Naive B cell (primary cell): ENCODE measurements around the gene ITSN2. TPM values are rescaled to one million over a fixed set of nuclear protein-coding genes. Genes with fewer than 3 reads are reported as not detected.

Experiments used
- ATAC-seq, 2 donors: fragments of 150-1000 bp; cut with Tn5 transposase; 2 replicates each; pipeline ENCODE4 v1.10.0; 2021; ENCODE audit warnings: low read depth in 2 of 2, mild to moderate bottlenecking in 2 of 2, moderate library complexity in 2 of 2
- DNase-seq: peaks from one replicate; pipeline ENCODE4 v3.0.0; 2022
- H3K27ac Mint-ChIP-seq, 6 donors: one replicate each; pipeline ENCODE4 v1.8.0; 2020 to 2022; ENCODE audit warnings: mild to moderate bottlenecking in 6 of 6, mixed read lengths in 6 of 6, moderate library complexity in 5 of 6, inconsistent platforms in 2 of 6
- H3K27me3 Mint-ChIP-seq, 3 donors: one replicate each; pipeline ENCODE4 v1.8.0; 2021 to 2022; ENCODE audit warnings: mixed read lengths in 3 of 3, mild to moderate bottlenecking in 1 of 3
- H3K36me3 Mint-ChIP-seq, 2 donors: one replicate each; pipeline ENCODE4 v1.8.0; 2020 to 2022; ENCODE audit warnings: mixed read lengths in 2 of 2, inconsistent platforms in 1 of 2, mild to moderate bottlenecking in 1 of 2
- H3K4me1 Mint-ChIP-seq, 3 donors: one replicate each; pipeline ENCODE4 v1.8.0; 2020 to 2022; ENCODE audit warnings: mixed read lengths in 3 of 3, inconsistent platforms in 1 of 3, mild to moderate bottlenecking in 1 of 3, moderate library complexity in 1 of 3
- H3K4me3 Mint-ChIP-seq, 8 donors: one replicate each; pipeline ENCODE4 v1.8.0; 2020 to 2022; ENCODE audit warnings: mild to moderate bottlenecking in 8 of 8, mixed read lengths in 8 of 8, moderate library complexity in 8 of 8, inconsistent platforms in 2 of 8
- H3K9me3 Mint-ChIP-seq, 7 donors: one replicate each; pipeline ENCODE4 v1.8.0; 2020 to 2022; ENCODE audit warnings: mixed read lengths in 7 of 7, mild to moderate bottlenecking in 5 of 7, inconsistent platforms in 2 of 7, moderate library complexity in 1 of 7
- polyA plus RNA-seq, 6 donors: library from polyadenylated mRNA; unstranded; fragments of 300-500 nt; fragmentation: Illumina TruSeq; gene quantifications; one replicate each; pipeline ENCODE4 v1.2.3, GENCODE V29; 2021; ENCODE audit warnings: low read depth in 6 of 6

ITSN2 gene
- polyA plus RNA-seq, 6 donors from 2014 or later, result 57.8 to 163 (median 113) TPM

- peaks cover 7 to 12% of the 10 kb centered on the region in 2 donors for H3K36me3 Mint-ChIP-seq
- no peak overlapping the region for H3K27ac Mint-ChIP-seq
- H3K4me1 Mint-ChIP-seq, result no peaks in the 10 kb centered on the region
- H3K4me3 Mint-ChIP-seq, result no peak overlapping the region
- H3K9me3 Mint-ChIP-seq, result peaks cover 0 to 8% (median 0%) of the 10 kb centered on the region in 7 donors
- no peaks in the 10 kb centered on the region for H3K27me3 Mint-ChIP-seq
- ATAC-seq (no peak), DNase-seq (no peak)
These were observed 176.8 kb downstream of the ITSN2 start for GRCh38 chr2:24183366-24184069.

GRCh38 chr2:24182507-24182906 lies 177.8 kb downstream of the ITSN2 start:
- Mint-ChIP-seq H3K27ac (no peak overlapping the region), H3K36me3 (peaks cover 2 to 4% of the 10 kb centered on the region in 2 donors), H3K4me3 (no peak overlapping the region), H3K9me3 (peaks cover 0 to 4% (median 0%) of the 10 kb centered on the region in 7 donors), H3K27me3 (no peaks in the 10 kb centered on the region), H3K4me1 (no peaks in the 10 kb centered on the region)
- ATAC-seq, result no peak
- no peak for DNase-seq

DNA sequence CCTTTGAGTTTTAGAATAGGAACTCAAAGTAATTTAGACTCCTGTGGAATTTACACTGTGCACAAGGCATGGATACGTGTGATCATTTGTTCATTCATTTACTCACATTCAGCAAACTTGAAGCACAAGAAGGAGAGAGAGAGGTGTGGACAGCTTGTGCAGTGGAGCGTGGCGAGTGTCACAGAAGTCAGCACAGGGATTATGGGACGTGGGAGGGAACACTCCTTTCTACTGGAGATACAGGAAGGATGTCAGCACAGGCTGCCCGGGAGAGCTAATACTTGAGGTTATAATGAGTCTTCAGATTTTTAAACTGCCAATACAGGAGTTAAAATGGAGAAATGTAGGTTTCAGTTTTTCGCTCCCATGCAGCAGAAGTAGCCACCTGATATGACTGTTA lies 178.5 kb downstream of the ITSN2 start:
- H3K36me3 Mint-ChIP-seq, result no peaks in the 10 kb centered on the region
- no peak overlapping the region for H3K4me3 Mint-ChIP-seq
- no peak for ATAC-seq

DNA sequence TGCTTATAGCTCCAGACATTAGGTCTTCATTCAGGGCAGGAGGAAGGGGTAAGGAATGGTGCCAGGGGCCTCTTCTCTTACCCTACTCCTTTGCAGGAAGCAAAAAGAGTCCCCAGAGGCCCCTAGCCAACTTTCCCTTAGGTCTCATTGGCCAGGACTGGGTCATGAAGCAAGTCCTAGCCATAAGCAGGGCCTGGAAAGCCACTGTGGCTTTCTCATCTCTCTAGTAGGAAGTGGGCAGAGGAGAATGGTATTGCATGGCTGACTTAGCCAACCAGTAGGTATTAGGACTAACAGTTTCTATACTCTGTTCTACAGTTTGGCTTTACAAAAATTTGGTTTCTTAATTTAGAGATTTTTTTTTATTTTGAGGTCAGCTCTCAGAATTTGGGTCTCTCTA lies 180.7 kb downstream of the ITSN2 start:
- ATAC-seq, result no peak
- Mint-ChIP-seq H3K4me3 (no peak overlapping the region), H3K4me1 (no peaks in the 10 kb centered on the region), H3K27ac (peak overlapping the region in 1 of 6 donors; percentile 43), H3K27me3 (no peaks in the 10 kb centered on the region), H3K9me3 (no peaks in the 10 kb centered on the region), H3K36me3 (no peaks in the 10 kb centered on the region)
- no peak for DNase-seq

More for the DNA sequence above, 178.5 kb downstream of the ITSN2 start:
- no peaks in the 10 kb centered on the region for H3K4me1 Mint-ChIP-seq
- H3K27ac Mint-ChIP-seq, result no peak overlapping the region
- no peaks in the 10 kb centered on the region for H3K27me3 Mint-ChIP-seq
- DNase-seq, result no peak
- H3K9me3 Mint-ChIP-seq, result no peaks in the 10 kb centered on the region

DNA sequence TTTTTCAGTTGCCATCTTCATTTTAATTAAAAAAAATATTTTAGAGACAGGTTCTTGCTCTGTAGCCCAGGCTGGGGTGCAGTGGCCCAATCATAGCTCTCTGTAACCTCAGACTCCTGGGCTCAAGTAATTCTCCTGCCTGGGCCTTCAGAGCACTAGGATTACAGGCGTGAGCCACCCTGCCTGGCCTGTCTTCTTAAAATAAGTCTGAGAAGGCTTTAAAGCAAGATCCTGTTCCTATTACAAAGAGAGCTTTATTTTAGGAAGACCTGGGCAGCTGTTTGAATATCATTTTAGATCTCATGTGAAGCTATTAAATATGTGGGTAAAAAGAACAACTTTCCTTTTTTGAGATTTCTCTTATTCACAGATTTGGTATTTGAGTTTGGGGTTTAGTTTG lies 184.0 kb downstream of the ITSN2 start:
- Mint-ChIP-seq H3K9me3 (peaks cover 2 to 13% (median 5%) of the 10 kb centered on the region in 7 donors), H3K36me3 (peaks cover 0 to 8% of the 10 kb centered on the region in 2 donors), H3K4me3 (no peak overlapping the region), H3K27me3 (peaks cover 6 to 9% (median 7%) of the 10 kb centered on the region in 3 donors), H3K4me1 (no peaks in the 10 kb centered on the region), H3K27ac (no peak overlapping the region)
- DNase-seq, result no peak
- no peak for ATAC-seq

DNA sequence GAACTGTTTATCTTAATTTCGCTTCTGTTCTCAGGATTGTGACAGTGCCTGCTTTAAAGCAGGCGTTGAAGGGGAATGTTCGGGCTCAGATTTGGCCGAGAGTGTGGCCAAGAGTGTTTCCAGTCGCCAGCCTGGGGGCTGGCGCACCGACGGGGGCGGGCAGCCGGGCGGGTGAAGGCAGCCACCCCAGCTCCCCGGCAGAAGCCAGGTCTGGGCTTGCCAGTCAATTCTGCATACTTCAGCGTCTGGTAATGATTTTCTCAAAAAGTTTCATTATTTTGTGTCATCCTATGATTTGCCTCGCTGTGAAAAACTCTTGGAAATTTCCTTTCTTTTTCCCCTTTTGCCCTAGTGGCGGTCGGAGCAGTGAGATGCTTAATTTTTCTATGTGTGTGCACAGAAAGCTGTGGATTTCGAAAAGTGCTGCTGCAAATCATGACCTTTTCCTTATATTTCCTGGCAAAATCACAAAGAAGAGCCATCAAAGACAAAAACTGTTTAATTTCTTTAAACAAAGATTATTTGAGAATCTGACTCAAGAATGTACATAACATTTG lies 184.6 kb downstream of the ITSN2 start:
- no peak overlapping the region for H3K27ac Mint-ChIP-seq
- DNase-seq (no peak), ATAC-seq (no peak)
- no peak overlapping the region for H3K4me3 Mint-ChIP-seq
- H3K9me3 Mint-ChIP-seq, result peaks cover 2 to 13% (median 5%) of the 10 kb centered on the region in 7 donors
- H3K4me1 Mint-ChIP-seq, result no peaks in the 10 kb centered on the region
- H3K27me3 Mint-ChIP-seq, result peaks cover 6 to 9% (median 7%) of the 10 kb centered on the region in 3 donors
- peaks cover 0 to 8% of the 10 kb centered on the region in 2 donors for H3K36me3 Mint-ChIP-seq

DNA sequence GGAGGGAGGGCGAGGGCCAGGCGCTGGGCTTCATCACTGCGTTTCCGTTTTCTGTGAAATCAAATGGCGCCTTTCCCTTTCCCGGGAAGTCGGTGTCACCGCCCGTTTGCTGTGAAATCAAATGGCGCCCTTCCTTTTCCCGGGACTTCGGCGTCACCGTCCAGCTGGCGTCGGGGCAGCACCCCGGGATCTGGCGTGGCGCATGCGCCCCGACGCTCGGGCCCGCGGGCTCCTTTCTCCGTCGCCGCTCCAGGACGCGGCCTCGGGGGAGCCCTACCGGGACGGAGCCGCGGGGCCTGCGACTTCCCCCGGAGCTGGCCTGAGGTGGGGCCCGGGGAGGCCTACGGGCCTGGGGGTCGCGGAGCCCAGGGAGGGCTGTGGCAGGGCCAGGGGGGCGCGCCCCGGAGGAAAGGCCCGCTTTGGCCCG lies 185.5 kb downstream of the ITSN2 start, which contains the start of gene FAM228A:
Gene FAM228A, plus strand, starts transcription at position 203 of the 427 bp plus-strand sequence. CDS start 428 bp downstream, outside the sequence.
- ATAC-seq (no peak), DNase-seq (no peak)
- Mint-ChIP-seq H3K36me3 (peaks cover 0 to 8% of the 10 kb centered on the region in 2 donors), H3K27me3 (peaks cover 6 to 9% (median 7%) of the 10 kb centered on the region in 3 donors), H3K9me3 (peaks cover 2 to 13% (median 5%) of the 10 kb centered on the region in 7 donors), H3K27ac (peak within 1 kb of the TSS in 1 of 6 donors; percentile 2), H3K4me1 (no peaks in the 10 kb centered on the region), H3K4me3 (no peak within 1 kb of the TSS)

GRCh38 chr2:24169023-24169422 lies 191.3 kb downstream of the ITSN2 start:
- Mint-ChIP-seq H3K27ac (no peak overlapping the region), H3K27me3 (peaks cover 4 to 5% (median 5%) of the 10 kb centered on the region in 3 donors), H3K4me1 (peaks cover 7 to 15% (median 8%) of the 10 kb centered on the region in 3 donors), H3K4me3 (no peak overlapping the region), H3K9me3 (peaks cover 1 to 9% (median 2%) of the 10 kb centered on the region in 7 donors), H3K36me3 (peaks cover 0 to 5% of the 10 kb centered on the region in 2 donors)
- no peak for DNase-seq
- ATAC-seq, result no peak

DNA sequence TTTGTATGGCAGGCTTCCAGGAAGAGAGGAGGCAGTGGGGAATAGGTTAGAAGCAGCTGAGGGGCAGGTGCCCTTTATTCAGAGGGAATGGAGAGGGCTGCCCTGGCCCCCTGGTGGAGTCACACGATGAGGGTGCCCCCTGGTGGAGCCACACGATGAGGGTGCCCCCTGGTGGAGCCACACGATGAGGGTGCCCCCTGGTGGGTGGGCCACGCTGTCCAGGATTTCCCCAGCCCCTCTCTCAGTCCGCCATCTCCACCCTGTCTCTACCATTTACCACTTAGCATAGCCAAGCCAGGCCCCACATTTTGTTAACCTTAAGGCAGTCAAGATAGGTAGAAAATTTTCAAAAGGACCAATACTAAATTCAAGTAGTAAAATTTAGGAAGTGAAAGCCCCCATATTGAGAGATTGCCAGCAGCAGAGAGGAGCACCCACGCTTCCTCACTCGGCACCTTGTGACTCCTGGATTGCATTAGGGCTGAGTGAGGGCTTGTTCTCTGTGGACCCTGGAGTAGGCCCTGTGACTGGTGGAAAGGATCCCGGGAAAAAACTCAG lies 195.8 kb downstream of the ITSN2 start:
- peak overlapping the region in 3 of 8 donors; percentile 2 to 37 (median 17) for H3K4me3 Mint-ChIP-seq
- H3K27me3 Mint-ChIP-seq, result no peaks in the 10 kb centered on the region
- H3K9me3 Mint-ChIP-seq, result peaks cover 0 to 7% (median 3%) of the 10 kb centered on the region in 7 donors
- peaks cover 0 to 5% of the 10 kb centered on the region in 2 donors for H3K36me3 Mint-ChIP-seq
- peak; percentile 49 for DNase-seq
- peak overlapping the region in 4 of 6 donors; percentile 5 to 93 (median 86) for H3K27ac Mint-ChIP-seq
- ATAC-seq, result peak; percentile 87 to 88
- peaks cover 8 to 16% (median 9%) of the 10 kb centered on the region in 3 donors for H3K4me1 Mint-ChIP-seq

- DNase-seq, result no peak
- H3K27me3 Mint-ChIP-seq, result no peaks in the 10 kb centered on the region
- H3K4me1 Mint-ChIP-seq, result peaks cover 8 to 16% (median 9%) of the 10 kb centered on the region in 3 donors
- H3K9me3 Mint-ChIP-seq, result peaks cover 0 to 7% (median 3%) of the 10 kb centered on the region in 7 donors
- H3K36me3 Mint-ChIP-seq, result peaks cover 7 to 10% of the 10 kb centered on the region in 2 donors
- no peak for ATAC-seq
- H3K4me3 Mint-ChIP-seq, result no peak overlapping the region
- H3K27ac Mint-ChIP-seq, result no peak overlapping the region
These were observed 196.7 kb downstream of the ITSN2 start for GRCh38 chr2:24163601-24164000.

GRCh38 chr2:24163186-24163585 lies 197.2 kb downstream of the ITSN2 start:
- Mint-ChIP-seq H3K9me3 (peaks cover 0 to 7% (median 3%) of the 10 kb centered on the region in 7 donors), H3K4me1 (peaks cover 8 to 16% (median 9%) of the 10 kb centered on the region in 3 donors), H3K27ac (no peak overlapping the region), H3K36me3 (peaks cover 10 to 11% of the 10 kb centered on the region in 2 donors), H3K27me3 (no peaks in the 10 kb centered on the region), H3K4me3 (peak overlapping the region in 1 of 8 donors; percentile 7)
- DNase-seq, result no peak
- no peak for ATAC-seq

DNA sequence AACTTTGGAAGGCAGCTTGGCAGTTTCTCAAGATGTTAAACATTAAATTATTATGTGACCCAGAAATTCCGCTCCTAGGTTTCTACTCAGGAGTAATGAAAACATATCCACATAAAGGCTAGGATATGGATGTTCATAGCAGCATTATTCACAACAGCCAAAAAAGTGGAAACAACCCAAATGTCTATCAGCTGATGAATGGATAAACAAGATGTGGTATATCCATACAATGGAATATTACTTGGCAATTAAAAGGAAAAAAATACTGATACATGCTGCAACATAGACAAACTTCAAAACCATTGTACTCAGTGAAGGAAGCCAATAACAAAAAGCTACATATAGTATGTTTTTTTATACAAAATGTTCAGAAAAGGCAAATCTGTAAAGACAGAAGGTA lies 197.8 kb downstream of the ITSN2 start:
- no peak overlapping the region for H3K4me3 Mint-ChIP-seq
- no peak overlapping the region for H3K27ac Mint-ChIP-seq
- no peak for DNase-seq
- H3K36me3 Mint-ChIP-seq, result peaks cover 10 to 15% of the 10 kb centered on the region in 2 donors
- H3K4me1 Mint-ChIP-seq, result peaks cover 8 to 16% (median 9%) of the 10 kb centered on the region in 3 donors
- peaks cover 0 to 7% (median 3%) of the 10 kb centered on the region in 7 donors for H3K9me3 Mint-ChIP-seq
- ATAC-seq, result no peak
- no peaks in the 10 kb centered on the region for H3K27me3 Mint-ChIP-seq

DNA sequence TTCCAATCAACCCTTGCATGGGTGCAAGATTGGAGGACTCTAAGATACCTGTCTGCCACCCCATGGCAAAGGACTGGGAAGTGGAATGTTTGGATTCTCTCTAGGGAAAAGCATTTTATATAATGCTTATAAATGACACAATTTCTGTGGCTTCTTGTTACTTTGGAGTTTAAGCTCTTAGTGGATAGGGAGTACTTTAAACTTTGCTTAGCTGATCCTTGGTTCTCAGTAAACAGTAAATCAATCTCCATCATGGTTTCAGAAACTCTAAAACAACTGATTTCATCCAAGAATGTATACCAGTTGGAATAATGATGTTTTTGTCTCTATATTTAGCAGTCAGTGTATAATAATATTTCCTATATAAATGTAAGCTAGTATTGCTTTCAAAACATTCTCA lies 199.6 kb downstream of the ITSN2 start:
- Mint-ChIP-seq H3K36me3 (peaks cover 10 to 22% of the 10 kb centered on the region in 2 donors), H3K9me3 (peaks cover 0 to 7% (median 3%) of the 10 kb centered on the region in 7 donors), H3K4me3 (no peak overlapping the region), H3K27me3 (no peaks in the 10 kb centered on the region), H3K4me1 (peaks cover 8 to 16% (median 9%) of the 10 kb centered on the region in 3 donors), H3K27ac (no peak overlapping the region)
- ATAC-seq, result no peak
- no peak for DNase-seq
